ENCODE measurements around the gene AGPAT4.
A peak's percentile ranks its signal among the peaks of the same experiment; 100 is the strongest.
"Not testable (repeated sequence)": the region's sequence is repeated elsewhere in the genome, so short reads cannot be mapped to it uniquely, and the experiment has no call there.

Gene AGPAT4

DNA sequence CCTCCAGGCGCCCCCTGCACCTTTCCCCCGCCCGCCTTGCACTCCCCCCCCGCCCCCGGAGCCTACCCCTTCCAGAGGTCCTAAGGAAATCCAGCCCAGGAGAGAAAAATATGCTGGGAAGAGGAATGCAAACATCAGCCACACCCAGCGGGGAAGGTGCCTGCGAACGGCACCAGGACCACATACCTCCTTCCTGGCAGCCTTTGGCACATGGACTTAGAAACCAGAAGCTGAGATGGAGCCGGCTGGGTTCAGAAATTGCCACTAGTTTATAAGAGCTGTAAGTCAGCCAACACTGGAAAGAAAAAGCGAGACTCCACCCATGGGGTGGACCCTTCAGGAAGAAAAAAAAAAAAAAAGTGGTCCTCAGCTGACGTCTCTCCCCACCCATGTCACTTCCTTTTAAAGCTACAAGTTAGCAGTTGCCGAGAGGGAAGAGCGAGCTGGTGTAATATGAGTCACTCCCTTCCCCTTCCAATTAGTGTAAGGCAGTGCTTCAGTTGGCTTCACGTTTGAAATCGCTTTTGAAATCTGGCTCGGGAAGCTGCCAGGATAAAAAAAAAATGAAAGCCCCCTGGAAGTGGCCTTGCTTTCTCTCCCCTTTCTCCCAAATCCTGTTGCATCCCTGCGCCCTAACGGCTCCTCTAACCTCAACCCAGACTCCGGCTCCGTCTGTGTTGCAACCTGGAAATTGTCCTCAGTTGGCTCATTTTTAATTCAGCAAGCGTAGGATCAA, at the start of gene AGPAT4:
TSS of gene AGPAT4 (minus strand) at position 310 of the 736 bp plus-strand sequence. CDS start 41,848 bp downstream, outside the sequence.
- TF ChIP-seq, protein P1, sequence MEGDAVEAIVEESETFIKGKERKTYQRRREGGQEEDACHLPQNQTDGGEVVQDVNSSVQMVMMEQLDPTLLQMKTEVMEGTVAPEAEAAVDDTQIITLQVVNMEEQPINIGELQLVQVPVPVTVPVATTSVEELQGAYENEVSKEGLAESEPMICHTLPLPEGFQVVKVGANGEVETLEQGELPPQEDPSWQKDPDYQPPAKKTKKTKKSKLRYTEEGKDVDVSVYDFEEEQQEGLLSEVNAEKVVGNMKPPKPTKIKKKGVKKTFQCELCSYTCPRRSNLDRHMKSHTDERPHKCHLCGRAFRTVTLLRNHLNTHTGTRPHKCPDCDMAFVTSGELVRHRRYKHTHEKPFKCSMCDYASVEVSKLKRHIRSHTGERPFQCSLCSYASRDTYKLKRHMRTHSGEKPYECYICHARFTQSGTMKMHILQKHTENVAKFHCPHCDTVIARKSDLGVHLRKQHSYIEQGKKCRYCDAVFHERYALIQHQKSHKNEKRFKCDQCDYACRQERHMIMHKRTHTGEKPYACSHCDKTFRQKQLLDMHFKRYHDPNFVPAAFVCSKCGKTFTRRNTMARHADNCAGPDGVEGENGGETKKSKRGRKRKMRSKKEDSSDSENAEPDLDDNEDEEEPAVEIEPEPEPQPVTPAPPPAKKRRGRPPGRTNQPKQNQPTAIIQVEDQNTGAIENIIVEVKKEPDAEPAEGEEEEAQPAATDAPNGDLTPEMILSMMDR (IDR thresholded peaks at IDR 0.05; ENCODE audit: low read depth, low read length, missing control alignments): no peak
- peak within 1 kb of the TSS; percentile 92 for H3K27ac ChIP-seq
- H3K36me3 ChIP-seq (replicated peaks): no peaks in the 10 kb centered on the region
- H3K4me3 ChIP-seq (ENCODE audit: low read depth, low read length): peak within 1 kb of the TSS; percentile 88
- in situ Hi-C loops (cut with HindIII; ENCODE audit: low pct_ligation_motif_present, low sequenced_read_pairs): no loop called here
- DNase-seq: peak; percentile 92
- H3K27me3 ChIP-seq (replicated peaks): no peaks in the 10 kb centered on the region

DNA sequence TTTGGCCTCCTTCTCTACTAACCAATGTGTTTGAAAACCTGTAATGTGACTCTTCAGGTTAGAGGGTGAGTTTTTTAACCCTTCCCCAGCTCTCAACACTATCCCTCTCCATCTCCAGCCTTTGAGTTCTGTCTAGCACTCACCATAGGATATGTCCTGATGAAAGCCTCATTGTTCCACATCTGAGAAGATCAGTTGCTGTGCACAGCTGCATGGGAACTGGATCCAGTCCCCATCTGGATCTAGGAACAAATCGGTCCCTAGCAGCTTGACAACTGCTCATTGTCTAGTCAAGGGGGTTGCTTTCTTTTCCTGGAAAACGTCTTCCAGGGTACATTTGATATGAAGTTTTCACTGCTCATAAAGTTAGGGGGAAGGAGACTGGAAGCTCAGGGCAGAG, 45.4 kb upstream of the AGPAT4 start:
- Histone ChIP-seq H3K36me3 (replicated peaks) (no peaks in the 10 kb centered on the region), H3K27ac (no peak overlapping the region), H3K4me3 (ENCODE audit: low read depth, low read length) (no peak overlapping the region), H3K27me3 (replicated peaks) (no peaks in the 10 kb centered on the region)
- no peak for DNase-seq
- TF ChIP-seq, protein P1 (IDR thresholded peaks at IDR 0.05; ENCODE audit: low read depth, low read length, missing control alignments): no peak
- in situ Hi-C loops (cut with HindIII; ENCODE audit: low pct_ligation_motif_present, low sequenced_read_pairs): no loop called here

DNA sequence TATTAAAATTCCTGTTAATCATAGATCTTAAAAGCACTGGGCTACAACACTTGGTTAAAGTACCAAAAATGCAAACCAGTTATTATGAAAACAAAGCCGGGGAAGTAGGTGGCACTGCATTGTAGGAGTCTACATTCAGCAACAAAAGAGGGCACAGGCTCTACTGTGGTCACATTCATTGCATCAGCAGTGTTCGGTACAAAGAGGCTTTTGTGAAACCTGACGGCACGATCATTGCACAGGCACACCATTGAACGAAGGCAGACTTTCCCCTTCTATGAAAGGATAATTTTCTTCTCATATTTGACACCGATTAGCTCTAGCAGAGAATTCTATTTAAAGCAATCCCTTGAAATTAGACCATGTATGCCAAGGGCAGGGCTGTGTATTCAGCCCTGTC, 44.6 kb upstream of the AGPAT4 start:
- H3K27me3 ChIP-seq (replicated peaks): no peaks in the 10 kb centered on the region
- H3K4me3 ChIP-seq (ENCODE audit: low read depth, low read length): no peak overlapping the region
- no peak for DNase-seq
- H3K27ac ChIP-seq: no peak overlapping the region
- TF ChIP-seq, protein P1 (IDR thresholded peaks at IDR 0.05; ENCODE audit: low read depth, low read length, missing control alignments): no peak
- no peaks in the 10 kb centered on the region for H3K36me3 ChIP-seq (replicated peaks)
- in situ Hi-C loops (cut with HindIII; ENCODE audit: low pct_ligation_motif_present, low sequenced_read_pairs): no loop called here

DNA sequence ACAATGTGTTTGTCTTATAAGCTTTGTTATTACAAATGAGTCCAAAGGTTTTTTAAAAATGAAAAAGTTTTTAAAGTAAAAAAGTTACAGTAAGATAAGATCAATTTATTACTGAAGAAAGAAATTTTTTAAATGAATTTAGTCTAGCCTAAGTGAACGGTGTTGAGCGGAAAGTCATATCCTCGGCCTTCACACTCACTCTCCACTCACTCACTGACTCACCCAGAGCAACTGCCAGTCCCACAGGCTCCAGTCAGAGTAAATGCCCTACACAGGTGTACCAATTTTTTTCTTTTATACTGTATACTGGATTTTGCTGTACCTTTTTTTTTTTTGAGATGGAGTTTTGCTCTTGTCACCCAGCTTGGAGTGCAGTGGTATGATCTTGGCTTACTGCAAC, 42.7 kb upstream of the AGPAT4 start:
- Histone ChIP-seq H3K27ac (no peak overlapping the region), H3K36me3 (replicated peaks) (no peaks in the 10 kb centered on the region), H3K27me3 (replicated peaks) (no peaks in the 10 kb centered on the region), H3K4me3 (ENCODE audit: low read depth, low read length) (no peak overlapping the region)
- TF ChIP-seq, protein P1 (IDR thresholded peaks at IDR 0.05; ENCODE audit: low read depth, low read length, missing control alignments): no peak
- in situ Hi-C loops (cut with HindIII; ENCODE audit: low pct_ligation_motif_present, low sequenced_read_pairs): no loop called here
- DNase-seq: no peak

GRCh38 chr6:161315246-161315917, 41.5 kb upstream of the AGPAT4 start:
- H3K27me3 ChIP-seq (replicated peaks); H3K4me3 ChIP-seq (ENCODE audit: low read depth, low read length); in situ Hi-C loops (cut with HindIII; ENCODE audit: low pct_ligation_motif_present, low sequenced_read_pairs); DNase-seq; H3K27ac ChIP-seq; H3K36me3 ChIP-seq (replicated peaks): not testable (repeated sequence)

DNA sequence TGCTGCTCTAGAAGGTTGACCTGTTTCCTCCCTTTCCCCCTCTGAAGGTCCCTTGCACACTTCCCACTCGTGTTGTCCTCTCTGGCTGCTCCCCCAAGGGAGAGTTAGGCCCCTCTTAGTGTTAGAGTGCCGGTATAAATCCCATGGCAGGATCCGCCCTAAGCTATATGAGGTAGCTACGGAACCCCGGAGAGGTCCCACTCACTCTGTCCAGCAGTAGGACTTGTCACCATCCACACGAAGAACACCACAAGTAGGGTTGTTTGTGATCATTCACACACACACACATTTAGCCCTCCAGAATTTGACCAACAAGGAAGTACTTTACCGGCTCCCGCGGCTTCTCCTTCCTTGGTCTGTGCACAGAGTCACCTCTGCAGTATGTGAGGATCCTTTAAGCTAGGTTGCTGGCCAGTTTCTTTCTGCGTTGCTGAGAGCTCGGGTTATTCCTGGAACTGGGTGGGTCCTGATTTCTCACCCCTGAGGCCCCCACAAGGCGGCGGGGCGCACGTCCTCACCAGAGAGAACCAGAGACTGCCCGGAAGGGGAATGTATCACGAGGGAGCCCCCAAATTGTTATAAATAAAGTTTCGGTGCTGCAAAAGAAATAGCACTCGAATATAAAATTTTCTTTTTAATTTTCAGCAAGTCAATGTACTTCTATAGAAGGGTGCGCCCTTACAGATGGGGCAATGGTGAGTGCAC, 40.8 kb upstream of the AGPAT4 start:
- in situ Hi-C loops (cut with HindIII; ENCODE audit: low pct_ligation_motif_present, low sequenced_read_pairs); H3K27ac ChIP-seq; H3K4me3 ChIP-seq (ENCODE audit: low read depth, low read length); H3K36me3 ChIP-seq (replicated peaks); H3K27me3 ChIP-seq (replicated peaks); DNase-seq: not testable (repeated sequence)
